ENCODE data around the gene MUC6.

Gene MUC6

DNA sequence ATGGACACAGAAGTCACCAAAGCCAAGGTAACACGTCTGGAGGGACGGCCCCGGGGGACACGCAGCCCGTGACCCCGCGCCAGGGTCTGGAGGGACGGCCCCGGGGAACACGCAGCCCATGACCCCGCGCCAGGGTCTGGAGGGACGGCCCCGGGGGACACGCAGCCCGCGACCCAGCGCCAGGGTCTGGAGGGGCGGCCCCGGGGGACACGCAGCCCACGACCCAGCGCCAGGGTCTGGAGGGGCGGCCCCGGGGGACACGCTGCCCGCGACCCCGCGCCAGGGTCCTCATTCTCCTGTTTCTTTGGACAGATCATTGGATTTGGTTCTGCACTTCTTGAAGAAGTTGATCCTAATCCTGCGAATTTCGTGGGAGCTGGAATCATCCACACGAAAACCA lies 27.1 kb downstream of the MUC6 start:
- DNase-seq (ENCODE audit: low spot score) = no peak

- DNase-seq (ENCODE audit: low spot score) = no peak
These were observed 27.7 kb downstream of the MUC6 start for GRCh38 chr11:1008803-1009145.

DNA sequence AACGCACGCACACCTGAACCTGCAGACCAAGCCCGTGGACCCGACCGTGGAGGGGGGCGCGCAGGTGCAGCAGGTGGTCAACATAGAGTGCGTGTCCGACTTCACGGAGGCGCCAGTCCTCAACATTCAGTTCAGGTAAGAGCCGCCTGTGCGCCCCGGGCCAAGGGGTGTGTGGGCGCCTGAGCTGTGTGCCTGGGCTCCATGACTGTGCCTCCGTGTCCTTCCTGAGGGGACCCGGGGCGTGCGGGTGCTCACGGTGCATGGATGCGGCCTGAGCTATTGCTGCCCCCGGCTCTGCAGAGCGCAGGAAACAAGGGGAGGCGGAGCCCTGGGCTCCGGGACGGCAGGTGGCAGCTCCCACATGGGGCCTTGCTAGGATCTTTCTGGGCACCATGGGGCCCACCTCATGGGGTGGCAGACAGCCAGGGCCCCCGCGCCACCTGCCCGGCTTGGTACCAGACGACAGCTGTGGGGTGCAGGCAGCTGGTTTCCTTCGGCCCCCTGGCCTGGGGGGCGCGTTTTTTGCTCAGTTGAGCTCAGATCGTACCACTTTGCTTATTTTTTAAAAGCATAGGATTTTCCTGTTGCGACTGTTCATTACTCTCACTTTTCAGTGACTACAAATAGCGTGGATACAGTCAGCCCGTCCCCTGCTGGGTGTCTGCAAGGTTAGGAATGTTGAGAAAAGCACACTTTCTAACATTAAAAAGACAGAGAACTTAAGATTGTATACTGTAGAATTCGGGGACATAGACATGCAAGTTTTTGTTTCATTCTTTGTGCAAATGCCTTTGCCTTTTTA lies 28.3 kb downstream of the MUC6 start:
- no peak for DNase-seq (ENCODE audit: low spot score)

GRCh38 chr11:1007279-1007678 lies 29.2 kb downstream of the MUC6 start:
- no peak for DNase-seq (ENCODE audit: low spot score)

DNA sequence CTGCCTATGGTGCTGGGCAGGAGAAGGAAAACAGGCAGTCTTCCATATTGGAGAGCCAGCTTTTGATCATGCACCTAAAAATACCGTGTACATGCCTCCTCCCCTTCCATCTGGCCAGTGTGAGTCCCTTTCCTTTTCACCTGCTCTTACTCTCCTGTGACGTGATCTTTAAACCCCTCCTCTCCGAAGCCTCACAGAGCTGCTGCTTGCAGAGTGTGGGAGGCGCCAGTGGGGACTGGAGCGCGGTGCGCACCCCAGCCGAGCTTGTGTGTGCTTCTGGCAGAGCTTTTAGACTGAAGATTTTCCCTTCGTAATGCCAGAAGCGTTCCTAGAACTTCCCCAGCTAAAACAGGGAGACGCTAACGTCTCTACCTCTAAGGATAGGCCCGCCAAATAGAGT lies 29.8 kb downstream of the MUC6 start:
- no peak for DNase-seq (ENCODE audit: low spot score)

DNA sequence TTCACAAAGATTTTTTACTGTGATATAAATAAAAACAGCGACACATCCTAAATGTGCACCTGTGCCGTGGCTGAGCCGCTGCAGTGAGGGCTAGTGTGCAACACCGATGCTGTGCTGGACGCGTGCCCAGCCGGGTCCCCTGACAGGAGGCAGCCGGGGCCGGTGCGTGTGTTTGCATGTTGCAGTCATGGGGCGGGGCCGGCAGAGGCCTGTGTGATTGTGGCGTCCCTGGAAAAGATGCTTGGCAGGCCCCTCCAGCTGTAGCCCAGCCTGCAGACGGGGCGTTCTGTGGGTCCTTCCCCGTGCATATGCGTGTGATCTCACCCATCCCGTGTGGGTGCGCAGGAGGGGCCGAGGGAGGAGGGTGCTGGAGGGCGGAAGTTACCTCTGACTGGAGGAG lies 30.6 kb downstream of the MUC6 start:
- DNase-seq (ENCODE audit: low spot score) = no peak

DNA sequence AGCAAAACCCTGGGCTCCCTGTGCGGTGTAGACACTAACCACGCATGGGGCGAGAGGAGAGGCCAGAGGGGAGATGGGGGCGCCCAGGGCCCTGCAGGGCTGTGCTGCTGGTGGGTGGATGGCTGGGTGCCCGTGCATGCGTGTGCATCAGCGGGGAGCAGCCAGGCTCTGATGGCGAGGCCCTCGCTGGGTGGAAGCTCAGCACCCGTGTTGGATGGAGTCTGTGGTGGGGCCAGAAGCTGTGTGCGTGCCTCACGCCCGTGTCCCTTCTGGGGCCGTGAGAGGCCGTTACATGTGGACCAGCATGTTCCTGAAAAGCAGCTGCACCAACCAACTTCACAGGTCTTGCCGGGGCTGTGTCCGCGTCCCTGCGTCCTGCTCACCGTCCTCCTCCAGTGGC lies 33.4 kb downstream of the MUC6 start:
- DNase-seq (ENCODE audit: low spot score) = no peak

DNA sequence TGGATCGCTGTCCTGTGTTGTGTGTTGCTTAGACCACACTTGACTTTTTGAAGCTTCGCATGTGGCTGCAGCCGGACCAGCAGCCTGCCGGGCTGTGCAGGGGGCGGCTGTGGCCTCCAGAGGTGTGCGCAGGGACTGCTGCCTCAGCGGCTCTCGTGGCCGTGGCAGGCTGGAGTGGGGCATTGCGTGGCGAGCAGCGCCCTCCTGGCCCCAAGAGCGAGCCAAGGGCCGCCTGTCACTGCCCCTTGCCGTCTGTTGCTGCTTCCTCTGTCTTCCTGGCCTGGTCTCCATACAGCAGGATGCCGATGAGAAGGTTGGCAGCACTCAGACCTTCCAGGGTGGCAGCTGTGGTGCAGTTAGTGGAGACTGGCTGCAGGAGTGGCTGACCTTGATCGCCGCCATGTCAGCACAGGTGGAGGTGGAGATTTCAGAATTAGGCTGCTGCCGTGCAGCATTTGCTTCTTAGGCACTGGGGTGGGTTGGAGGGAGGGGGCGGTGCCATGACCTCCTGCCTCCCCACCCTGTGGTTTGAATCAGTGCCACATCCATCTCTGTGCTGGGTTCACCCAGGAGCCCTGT lies 34.0 kb downstream of the MUC6 start:
- DNase-seq (ENCODE audit: low spot score) = no peak

DNA sequence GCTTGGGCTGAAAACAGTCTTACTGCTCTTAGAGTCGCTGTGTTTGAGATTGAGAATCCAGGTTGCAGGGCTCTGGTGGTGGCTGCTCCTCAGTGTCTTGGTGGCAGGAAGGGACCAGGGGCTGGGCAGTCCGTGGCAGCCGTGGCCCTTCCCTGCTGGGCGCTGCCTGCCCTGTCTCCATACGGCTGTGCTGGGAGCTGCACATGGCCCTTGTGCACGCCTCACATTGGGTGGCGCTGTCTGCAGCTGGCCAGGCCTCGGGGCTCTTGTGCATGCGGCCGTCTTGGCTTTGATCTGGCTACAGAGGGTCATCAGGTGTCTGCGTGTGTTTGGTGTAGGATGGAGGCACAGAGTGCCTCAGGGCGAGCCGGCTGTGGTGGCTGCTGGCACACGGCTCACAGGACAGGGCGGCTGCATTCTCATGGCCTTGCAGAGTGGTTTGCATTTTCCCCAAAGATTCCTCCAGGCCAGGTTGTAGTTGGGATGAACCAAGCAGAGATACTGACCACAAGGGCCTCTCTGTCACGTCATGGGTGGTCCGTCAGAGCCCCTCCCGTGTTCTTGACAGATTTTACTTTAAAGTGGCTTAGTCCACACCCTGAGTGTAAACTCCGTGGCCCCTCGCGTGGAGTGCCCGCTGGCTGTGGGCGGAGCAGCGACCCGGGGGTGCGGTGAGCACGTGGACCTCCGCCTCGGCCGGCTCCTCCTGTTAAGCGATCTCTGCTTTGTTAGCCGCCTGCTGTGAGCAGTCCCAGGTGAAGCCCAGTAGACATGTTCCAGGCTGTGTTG lies 34.7 kb downstream of the MUC6 start:
- DNase-seq (ENCODE audit: low spot score) = no peak

DNA sequence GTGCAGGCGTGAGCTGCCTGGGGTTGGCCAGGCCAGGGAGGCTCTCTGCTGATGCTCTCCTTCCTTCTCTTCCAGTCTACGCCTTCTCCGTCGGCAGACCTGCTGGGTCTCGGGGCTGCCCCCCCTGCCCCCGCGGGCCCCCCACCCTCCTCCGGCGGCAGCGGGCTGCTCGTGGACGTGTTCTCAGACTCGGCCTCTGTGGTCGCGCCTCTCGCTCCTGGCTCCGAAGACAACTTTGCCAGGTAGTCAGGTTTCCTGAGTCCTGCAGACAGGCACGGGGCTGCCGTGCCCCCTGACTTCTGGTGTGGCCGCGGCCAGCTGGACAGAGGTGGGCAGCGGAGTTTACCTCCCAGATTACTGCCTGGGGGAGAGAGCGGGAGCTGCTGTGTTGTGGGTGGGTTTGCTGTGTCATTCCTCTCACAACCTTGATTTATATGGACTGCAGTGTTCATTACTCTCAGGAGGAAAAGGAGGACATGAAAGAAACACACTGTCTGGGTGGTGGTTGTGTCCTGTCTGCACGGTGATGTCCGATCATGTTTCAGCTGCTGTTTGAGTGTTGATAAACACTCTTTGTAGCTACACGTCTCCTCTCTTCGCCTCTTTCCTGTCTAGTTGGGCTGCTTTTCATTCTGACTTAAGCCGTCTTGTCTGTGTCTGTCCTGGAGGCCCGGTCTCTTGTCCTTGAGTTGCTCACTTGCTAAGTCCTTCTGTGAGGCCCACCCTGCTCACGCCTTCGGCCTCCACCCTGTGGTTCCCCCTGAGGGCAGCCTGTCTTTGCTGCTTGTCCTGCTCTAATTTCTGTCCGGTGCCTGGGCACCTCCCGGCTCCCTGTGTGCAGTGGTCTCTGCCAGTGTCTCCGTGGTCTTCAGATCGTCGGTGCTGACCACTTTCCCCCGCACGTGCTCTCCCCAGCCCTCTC lies 35.9 kb downstream of the MUC6 start:
- no peak for DNase-seq (ENCODE audit: low spot score)

DNA sequence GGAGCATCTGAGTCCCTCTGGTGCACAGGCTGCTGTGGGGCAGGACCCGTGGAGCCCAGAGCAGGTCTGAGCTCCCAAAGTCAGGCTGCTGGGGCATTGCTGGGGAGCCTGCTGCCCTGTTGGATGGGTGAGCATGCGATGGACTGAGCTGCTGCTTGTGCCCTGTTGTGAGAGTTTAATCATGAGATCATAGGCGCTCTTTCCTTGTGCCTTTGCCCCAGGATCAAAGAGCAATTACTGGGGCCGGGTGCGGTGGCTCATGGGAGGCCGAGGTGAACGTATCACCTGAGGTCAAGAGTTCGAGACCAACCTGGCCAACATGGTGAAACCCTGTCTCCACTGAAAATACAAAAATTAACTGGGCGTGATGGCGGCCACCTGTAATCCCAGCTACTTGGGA lies 37.5 kb downstream of the MUC6 start:
- DNase-seq (ENCODE audit: low spot score) = no peak

DNA sequence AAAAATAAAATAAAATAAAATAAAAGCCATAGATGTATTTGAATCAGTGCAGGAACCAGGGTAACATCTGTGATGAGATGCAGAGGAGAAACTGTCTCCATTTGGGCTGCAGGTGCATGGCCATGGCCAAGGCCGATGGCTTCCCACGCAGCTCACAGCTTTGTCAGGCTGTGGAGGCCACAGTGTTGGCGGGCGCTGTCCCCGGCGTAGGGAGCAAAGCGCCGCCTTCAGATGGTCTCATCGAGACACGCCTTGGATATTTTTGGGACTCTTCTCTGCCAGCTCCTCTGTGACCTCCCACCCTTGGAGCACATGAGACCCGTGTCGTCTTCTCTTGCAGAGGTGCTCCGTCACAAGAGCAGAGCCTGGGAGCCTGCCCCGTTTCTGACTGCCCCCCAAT lies 38.6 kb downstream of the MUC6 start:
- DNase-seq (ENCODE audit: low spot score) = no peak

GRCh38 chr11:996681-997080 lies 39.8 kb downstream of the MUC6 start:
- DNase-seq (ENCODE audit: low spot score) = no peak

DNA sequence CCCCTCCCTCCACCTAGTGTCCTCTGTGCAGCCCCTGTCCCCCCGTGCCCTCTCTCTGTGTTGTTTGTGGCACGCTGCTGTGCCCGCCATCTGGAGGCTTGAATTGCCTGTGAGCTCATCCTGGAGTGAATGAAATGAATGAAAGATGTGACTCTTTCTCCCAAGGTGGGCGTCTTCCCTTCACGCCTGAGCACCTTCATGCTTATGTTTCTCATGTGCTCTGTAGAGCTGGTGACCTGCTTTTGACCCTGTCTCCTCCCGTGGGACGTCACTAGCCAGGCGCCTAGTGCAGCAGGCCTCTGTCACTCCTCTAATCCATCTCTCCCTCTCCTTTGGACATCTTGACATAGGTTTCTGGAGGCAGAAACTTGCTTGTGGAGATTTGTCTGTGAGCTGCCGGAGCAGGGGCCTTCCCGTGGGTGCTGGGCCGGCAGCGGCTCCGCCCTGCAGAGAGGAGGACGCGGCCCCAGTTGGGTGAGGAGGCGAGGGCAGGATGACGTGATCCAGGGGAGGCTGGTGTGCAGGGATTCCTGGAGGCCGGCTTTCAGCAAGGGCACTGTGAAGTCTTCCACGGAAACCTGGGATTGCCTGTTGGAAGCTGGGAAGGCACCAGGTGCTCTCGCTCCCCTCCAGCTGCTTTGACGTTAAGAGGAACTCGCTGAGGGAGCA lies 40.6 kb downstream of the MUC6 start:
- DNase-seq (ENCODE audit: low spot score) = no peak

DNA sequence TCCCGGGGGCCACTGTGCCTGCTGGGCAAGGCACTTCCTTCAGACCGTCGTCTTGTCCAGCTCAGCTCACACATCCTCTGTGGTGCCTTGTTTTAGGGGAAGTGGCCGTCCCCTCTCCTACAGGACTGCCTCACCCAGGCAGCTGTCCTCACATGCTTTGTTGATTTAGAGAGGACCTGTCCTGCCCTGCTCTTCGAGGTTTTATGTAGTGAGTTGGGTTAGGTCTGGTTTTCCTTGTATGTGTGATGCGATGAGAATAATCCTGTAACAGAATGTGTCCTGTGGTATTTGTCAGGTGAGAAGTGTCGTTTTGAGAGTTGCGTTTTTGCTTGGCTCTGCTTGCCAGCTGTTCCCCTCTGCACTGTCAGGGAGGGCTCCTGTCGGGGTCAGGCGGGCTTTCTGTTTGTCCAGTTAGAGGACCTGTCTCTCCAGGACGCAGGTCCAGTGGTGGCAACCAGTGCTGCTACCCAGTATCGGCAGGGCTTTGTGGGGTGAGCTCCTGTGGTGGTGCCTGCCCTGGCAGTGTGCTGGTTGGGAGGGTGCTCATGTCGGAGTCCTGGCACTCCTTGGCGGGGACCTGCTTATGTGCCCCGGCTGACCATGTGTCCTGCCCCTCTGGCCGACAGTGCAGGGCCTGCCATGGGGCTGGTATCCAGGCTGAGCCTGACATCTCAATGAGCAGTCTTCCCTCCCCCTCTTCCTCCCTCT lies 41.3 kb downstream of the MUC6 start:
- no peak for DNase-seq (ENCODE audit: low spot score)

- no peak for DNase-seq (ENCODE audit: low spot score)
These were observed 42.8 kb downstream of the MUC6 start for GRCh38 chr11:993632-994167.

DNA sequence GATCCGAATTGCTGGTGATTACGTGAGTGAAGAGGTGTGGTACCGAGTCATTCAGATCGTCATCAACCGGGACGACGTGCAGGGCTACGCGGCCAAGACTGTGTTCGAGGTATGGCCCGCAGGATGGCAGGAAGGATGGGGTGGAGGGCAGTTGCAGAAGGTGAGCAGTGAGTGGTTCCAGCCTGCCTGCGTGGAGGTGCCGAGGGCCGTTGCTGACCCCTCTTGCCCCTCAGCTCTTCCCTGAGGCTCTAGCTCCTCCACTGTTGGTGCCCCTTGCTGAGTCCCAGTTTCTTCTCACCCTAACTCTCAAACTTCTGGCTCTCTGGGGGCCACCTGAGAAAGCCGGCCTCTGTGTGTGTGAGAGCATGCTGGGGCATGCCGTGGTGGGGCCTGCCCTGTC lies 43.9 kb downstream of the MUC6 start:
- DNase-seq (ENCODE audit: low spot score) = no peak

DNA sequence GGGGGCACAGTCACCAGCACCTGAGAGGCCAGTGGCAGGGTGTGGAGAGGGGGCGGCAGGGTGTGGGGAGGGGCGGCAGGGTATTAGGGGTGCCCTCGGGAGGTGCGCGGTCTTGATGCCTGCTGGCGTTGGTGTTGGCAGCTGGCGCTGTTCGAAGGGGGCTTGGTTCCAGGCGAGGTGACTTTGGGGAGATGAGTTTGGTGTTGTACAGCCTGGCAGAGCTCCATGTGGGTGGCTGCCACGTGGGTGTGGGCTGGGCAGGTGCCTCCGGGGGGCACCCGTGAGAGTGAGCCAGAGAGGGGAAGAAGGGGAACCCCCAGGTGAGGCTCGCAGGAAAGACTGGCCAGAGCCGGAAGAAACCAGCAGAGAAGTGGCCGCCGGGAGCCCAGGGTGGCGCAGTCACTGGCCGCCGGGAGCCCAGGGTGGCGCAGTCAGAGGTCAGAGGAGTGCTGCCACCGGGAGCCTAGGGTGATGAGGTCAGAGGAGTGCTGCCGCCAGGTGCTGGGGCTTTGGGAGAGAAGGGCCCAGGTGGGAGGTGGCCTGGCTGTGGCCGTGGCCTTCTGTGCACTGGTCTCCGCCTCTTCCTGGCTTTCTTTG lies 44.7 kb downstream of the MUC6 start:
- DNase-seq (ENCODE audit: low spot score) = no peak

DNA sequence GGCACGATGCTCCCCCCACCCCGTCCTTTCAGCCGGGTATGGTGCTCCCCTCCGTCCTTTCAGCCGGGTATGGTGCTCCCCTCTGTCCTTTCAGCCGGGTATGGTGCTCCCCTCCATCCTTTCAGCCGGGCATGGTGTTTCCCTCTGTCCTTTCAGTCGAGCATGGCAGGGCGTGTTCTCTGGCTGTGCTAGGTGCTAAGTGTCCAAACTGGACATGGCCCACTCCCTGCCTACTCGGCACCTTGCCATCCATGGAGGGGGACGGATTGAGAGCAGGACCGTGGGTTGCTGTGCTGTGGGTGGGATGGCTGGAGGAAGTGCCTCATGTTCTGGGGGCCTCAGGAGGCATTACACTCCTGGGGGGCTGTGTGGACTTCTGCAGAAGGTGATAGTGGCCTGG lies 45.5 kb downstream of the MUC6 start:
- DNase-seq (ENCODE audit: low spot score) = no peak

DNA sequence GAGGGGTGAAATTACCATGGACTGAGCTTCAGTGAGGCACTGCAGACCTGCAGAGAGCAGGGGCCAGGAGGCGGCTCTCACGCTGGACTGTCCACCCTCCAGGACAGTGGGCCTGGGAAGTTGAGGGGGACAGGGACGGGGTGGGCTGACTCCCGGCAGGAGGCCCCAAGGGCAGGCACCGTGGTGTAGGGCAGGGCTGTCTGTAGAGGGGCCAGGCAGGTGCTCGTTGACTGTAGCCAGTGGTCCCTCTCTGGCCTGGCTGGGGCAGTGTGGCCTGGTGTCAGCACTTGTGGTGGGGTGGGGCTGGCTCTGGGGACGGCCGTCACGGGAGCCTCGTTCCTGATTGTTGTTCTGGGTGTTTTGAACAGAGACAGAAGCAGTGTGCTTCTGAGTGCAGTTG lies 46.4 kb downstream of the MUC6 start:
- no peak for DNase-seq (ENCODE audit: low spot score)
